GM13976 (cell line): ENCODE data around the gene CLCNKB.
"Not testable (repeated sequence)": the region's sequence is repeated elsewhere in the genome, so short reads cannot be mapped to it uniquely, and the experiment has no call there.

Experiments
- DNase-seq: peaks from one replicate; pipeline ENCODE4 v3.0.0; 2012; ENCODE audit warnings: low spot score
- in situ Hi-C: fragments of 300-500 bp; cut with MboI; formaldehyde crosslinking; loops from one replicate; pipeline ENCODE4 v1.12.0; 2022; ENCODE audit warnings: low sequenced_read_pairs, mixed read lengths, inconsistent platforms; ENCODE audit not compliant: unreplicated experiment
- TF ChIP-seq, protein P1 (sequence below): IDR thresholded peaks from 2 replicates; pipeline ENCODE4 v1.5.1; 2012; ENCODE audit warnings: borderline replicate concordance, mild to moderate bottlenecking; ENCODE audit not compliant: insufficient read depth; ENCODE audit errors: extremely low read depth, missing control alignments, control extremely low read depth

Gene CLCNKB

DNA sequence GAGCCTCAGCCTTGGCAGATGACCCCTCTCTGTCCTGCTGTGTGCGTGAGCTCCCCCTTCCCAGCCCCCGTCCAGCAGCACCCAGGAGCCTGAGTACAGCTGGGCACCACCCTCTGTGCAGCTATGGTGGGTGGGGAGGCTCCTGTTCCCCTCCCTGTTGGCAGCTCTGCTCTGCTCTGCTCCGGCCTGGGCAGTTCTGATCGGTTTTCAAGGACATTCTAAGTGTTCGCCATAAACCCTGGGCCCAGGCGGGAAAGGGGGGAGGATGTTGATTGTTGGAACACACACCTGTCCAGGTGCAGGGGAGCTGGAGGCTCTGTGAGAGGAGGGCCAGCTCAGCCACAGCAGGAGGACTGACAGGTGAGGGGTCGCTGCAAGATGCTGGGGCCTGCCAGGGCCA lies at the start of gene CLCNKB:
TSS of gene CLCNKB (plus strand) at position 262 of the 400 bp plus-strand sequence. CDS start 711 bp downstream, outside the sequence.
- in situ Hi-C loops = no loop called here
- TF ChIP-seq, protein P1, sequence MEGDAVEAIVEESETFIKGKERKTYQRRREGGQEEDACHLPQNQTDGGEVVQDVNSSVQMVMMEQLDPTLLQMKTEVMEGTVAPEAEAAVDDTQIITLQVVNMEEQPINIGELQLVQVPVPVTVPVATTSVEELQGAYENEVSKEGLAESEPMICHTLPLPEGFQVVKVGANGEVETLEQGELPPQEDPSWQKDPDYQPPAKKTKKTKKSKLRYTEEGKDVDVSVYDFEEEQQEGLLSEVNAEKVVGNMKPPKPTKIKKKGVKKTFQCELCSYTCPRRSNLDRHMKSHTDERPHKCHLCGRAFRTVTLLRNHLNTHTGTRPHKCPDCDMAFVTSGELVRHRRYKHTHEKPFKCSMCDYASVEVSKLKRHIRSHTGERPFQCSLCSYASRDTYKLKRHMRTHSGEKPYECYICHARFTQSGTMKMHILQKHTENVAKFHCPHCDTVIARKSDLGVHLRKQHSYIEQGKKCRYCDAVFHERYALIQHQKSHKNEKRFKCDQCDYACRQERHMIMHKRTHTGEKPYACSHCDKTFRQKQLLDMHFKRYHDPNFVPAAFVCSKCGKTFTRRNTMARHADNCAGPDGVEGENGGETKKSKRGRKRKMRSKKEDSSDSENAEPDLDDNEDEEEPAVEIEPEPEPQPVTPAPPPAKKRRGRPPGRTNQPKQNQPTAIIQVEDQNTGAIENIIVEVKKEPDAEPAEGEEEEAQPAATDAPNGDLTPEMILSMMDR = no peak
- no peak for DNase-seq

DNA sequence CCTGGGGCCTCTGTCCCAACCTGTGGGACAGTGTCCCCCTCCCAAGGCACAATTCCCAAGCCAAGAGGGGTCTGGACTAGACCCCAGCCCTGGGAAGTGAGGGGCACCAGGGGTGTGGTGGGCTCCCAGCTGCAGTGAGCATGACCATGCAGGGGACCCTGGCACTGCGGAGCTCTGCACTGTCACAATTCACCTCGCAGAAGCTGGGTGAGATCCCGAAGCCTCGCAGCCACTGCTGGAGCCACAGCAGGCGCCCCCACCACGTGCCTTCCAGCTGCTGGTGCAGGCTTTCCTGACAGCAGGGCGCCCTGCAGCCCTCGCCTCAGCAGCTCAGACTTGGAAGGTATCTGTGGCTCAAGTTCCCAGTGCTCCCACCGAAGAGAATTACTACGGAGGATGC lies 49.5 kb upstream of the CLCNKB start:
- TF ChIP-seq, protein P1 = no peak
- no peak for DNase-seq
- in situ Hi-C loops = loop anchor here (25.0 kb wide), 1 partner anchor 182 kb away; the partner anchor contains the start of gene UQCRHL

DNA sequence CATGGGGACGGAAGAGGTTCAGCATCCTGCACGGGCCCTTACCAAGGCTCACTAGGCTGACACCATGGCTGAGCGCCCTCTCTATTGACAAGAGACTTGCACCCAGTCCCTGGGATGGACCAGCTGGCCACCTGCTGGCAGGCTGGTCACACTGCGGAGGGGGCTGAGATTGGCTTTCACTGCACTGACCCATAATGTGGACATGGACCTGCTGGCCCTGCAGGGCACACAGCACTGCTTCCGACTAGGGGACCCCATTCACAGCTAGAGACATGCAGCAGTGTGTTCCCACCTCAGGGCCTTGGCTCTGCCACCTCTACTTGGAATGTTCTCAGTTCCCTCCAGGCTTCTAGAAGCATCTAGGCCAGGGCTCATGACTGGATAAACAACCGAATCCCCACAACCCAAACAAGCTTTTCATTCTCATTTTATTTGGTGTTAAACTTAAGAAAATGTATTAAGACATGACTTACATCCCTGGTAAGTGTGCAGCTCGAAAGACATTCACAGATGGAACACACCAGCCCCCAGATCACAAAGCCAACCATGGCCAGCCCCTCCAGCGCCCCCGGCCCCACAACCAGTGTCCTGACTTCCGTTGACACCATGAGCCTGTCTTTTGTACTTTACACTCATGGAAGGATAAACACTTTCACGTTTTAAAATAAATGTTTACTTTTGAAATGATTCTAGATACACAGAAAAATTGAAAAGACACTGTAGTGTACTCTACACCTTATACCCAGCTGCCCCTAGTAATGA lies 48.8 kb upstream of the CLCNKB start:
- in situ Hi-C loops = loop anchor here (25.0 kb wide), 1 partner anchor 182 kb away; the partner anchor contains the start of gene UQCRHL
- TF ChIP-seq, protein P1 = peak; percentile 64
- DNase-seq = peak; percentile 78

DNA sequence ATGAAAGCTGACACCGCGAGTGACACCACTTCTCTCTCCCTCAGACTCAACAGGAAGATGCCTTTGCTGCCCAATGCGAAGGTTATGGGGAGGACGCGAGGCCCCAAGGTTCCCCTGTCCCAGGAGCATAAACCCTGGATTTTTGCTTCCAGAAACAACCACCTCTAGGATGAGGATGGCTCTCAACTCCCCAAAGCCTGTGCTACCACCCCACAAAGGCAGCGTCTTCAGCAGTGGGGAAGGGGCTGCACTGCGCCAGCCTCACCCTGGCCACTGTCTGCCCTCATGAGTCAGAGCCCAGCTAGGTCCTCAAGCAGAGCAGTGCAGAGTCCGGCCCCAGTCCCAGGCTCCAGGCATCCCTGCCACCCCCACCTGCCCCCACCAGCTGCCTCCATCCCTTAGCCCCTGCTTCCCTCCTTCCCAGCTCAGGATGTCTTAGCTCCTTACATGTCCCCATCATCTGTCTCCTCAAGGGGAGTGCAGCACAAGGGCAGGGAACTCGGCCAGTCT lies 46.5 kb upstream of the CLCNKB start:
- DNase-seq = no peak
- in situ Hi-C loops = loop anchor here (25.0 kb wide), 1 partner anchor 185 kb away; the partner anchor contains the start of gene UQCRHL
- TF ChIP-seq, protein P1 = no peak

DNA sequence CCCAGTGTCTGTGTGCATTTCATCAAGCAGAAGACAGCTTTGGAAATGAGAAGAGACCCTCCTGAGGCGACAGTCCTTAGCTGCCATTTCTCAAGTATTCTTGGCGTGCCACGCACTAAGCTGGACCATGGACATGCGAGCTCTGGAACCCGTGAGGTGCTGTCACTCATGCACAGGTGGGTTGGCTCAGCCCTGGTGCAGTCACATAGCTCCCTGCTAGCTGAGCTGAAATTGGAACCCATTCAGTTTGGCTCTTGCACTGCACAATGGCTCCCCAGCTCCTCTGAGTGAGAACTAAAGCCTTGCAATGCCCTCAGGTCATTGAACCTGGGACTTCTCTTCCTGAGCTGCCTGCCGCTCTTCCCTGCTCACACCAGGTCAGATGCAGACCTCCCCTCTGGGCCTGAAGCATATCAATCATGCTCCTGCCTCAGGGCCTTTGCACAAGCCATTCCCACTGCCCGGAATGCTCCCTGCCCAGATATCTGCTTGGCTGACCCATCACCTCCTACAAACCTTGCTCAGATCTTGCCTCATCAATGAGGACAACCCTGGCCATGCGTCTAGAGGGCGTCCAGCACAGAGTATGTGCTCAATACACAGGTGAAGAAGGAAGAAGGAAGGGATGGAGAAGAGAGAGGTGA lies 45.8 kb upstream of the CLCNKB start:
- TF ChIP-seq, protein P1 = no peak
- DNase-seq = no peak
- in situ Hi-C loops = loop anchor here (25.0 kb wide), 1 partner anchor 185 kb away; the partner anchor contains the start of gene UQCRHL

DNA sequence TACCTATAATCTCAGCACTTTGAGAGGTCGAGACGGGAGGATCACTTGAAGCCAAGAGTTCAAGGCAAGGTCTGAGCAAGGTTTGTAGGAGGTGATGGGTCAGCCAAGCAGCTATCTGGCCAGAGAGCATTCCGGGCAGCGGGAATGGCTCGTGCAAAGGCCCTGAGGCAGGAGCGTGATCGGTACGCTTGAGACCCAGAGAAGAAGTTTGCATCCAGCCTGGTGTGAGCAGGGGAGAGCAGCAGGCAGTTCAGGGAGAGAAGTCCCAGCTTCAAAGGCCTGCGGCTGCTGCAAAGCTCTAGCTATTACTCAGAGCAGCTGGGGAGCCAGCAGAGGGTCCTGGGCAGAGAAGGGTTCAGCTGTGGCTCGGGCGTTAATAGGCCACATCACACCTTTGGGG lies 44.7 kb upstream of the CLCNKB start:
- no peak for DNase-seq
- in situ Hi-C loops = loop anchor here (25.0 kb wide), 1 partner anchor 187 kb away; the partner anchor contains the start of gene UQCRHL
- TF ChIP-seq, protein P1 = no peak

DNA sequence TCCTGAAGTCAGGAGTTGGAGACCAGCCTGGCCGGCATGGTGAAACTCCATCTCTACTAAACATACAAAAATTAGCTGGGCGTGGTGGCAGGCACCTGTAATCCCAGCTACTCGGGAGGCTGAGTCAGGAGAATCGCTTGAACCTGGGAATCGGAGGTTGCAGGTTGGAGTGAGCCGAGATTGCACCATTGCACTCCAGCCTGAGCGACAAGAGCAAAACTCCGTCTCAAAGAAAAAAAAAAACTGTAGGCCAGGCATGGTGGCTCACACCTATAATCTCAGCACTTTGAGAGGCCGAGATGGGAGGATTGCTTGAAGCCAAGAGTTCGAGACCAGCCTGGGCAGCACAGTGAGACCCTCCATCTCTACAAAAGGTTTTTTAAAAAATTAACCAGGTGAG lies 42.3 kb upstream of the CLCNKB start:
- DNase-seq, in situ Hi-C loops: not testable (repeated sequence)
